ENCODE results near the gene TAT.

TAT gene

GRCh38 chr16:71537643-71538042, 39.2 kb downstream of the TAT start:
- DNase-seq (ENCODE audit: low read depth), result peak; percentile 58

- DNase-seq (ENCODE audit: low read depth), result no peak
These were observed 40.0 kb downstream of the TAT start for GRCh38 chr16:71536752-71537499.

GRCh38 chr16:71532366-71532765, 44.5 kb downstream of the TAT start:
- no peak for DNase-seq (ENCODE audit: low read depth)

DNA sequence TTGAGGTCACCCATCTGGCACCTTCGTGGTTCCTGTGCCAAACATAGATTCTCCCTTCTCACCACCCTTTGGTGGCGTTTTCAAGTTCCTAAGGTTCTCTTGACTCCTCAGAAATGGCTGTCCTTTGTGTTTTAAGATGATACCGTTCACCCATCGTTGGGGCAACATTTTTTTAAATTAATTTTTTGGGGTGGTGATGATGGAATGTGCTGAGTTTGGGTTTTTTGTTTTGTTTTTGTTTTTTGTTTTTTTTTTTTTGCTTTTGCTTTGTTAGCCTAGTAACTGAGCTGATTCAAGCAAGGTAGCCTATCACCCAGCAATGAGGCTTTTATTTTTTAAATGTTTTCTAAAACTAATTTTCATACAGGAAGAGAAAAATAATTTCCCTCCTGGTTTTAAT, 48.0 kb downstream of the TAT start:
- DNase-seq (ENCODE audit: low read depth), result no peak

- no peak for DNase-seq (ENCODE audit: low read depth)
These were observed 48.6 kb downstream of the TAT start for GRCh38 chr16:71528257-71528656.

GRCh38 chr16:71526111-71526631, 50.7 kb downstream of the TAT start, which contains the start of gene CHST4:
TSS of gene CHST4 (plus strand) at chr16:71526426. CDS start at chr16:71536678, 10,252 bp downstream.
- DNase-seq (ENCODE audit: low read depth), result peak; percentile 75

DNA sequence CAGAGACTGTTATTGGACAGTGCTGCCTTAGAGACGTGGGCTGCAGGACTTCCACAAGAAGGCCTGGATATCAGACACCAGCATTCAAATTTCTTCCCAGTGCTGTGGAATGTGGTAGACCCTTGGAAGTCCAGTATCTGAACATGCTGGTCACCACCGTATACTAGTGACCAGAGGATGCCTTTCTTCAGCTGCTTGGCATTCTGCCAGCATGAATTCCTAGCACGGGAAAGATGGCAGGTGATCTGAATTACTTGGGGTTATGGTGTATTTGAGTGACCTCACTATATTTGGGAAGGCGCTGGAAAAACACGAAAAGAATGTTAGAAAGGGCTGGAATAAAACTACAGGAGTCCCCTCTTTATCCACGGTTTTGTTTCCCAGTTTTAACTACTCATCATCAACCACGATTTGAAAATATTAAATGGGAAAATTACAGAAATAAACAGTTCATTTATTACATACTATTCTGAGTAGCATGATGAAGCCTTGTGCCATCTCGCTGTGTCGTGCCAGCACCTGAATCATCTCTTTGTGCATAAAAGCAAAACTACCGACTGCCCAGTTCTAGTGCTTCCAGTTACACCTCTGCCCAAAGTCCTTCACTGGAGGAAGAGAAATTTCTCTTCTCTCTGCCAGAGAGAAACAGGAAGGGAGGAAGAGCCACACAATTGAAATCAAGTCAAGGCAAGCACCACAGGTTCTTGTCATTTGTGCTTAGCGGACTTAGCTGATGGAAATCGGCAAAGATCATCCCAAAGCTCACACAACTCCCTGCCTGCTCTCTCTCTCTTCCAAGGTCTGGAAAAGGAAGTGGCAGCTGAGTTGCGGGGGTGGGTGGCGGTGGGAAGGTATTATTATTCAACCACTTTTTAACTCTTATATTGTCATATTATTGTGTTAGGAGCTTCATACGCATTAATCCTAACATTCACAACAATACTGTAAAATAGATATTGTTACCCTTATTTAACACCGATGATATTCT, 52.0 kb downstream of the TAT start:
- no peak for DNase-seq (ENCODE audit: low read depth)

GRCh38 chr16:71520550-71520949, 56.3 kb downstream of the TAT start:
- DNase-seq (ENCODE audit: low read depth), result no peak
